HG03354 (cell line): ENCODE measurements around the gene G6PD.
"Not testable (repeated sequence)": the region's sequence is repeated elsewhere in the genome, so short reads cannot be mapped to it uniquely, and the experiment has no call there.

Experiments
- ATAC-seq: cut with Tn5 transposase; IDR thresholded peaks from one replicate; pipeline ENCODE4 v1.9.1; 2021; ENCODE audit warnings: mild to moderate bottlenecking; ENCODE audit not compliant: unreplicated experiment, poor library complexity, severe bottlenecking

Gene G6PD

GRCh38 chrX:154546354-154547244 lies at the start of gene G6PD:
Gene G6PD, minus strand, starts transcription at chrX:154546846. Its CDS starts 691 bp downstream, at chrX:154546155.
- peak; percentile 48 for ATAC-seq

GRCh38 chrX:154595559-154596249 lies 49.1 kb upstream of the G6PD start:
- ATAC-seq: no peak

GRCh38 chrX:154594491-154594890 lies 47.8 kb upstream of the G6PD start:
- ATAC-seq: no peak

- ATAC-seq: no peak
Measured at GRCh38 chrX:154593201-154593600, 46.6 kb upstream of the G6PD start.

GRCh38 chrX:154592505-154592904 lies 45.9 kb upstream of the G6PD start:
- no peak for ATAC-seq

GRCh38 chrX:154590415-154590814 lies 43.8 kb upstream of the G6PD start:
- not testable (repeated sequence) for ATAC-seq

GRCh38 chrX:154584585-154585183 lies 38.0 kb upstream of the G6PD start, which contains the start of gene CTAG1A:
Gene CTAG1A, plus strand, starts transcription at chrX:154585133. Its CDS starts 74 bp downstream, at chrX:154585207.
- ATAC-seq: not testable (repeated sequence)

- ATAC-seq: not testable (repeated sequence)
Measured at GRCh38 chrX:154582994-154583393, 36.3 kb upstream of the G6PD start.

- ATAC-seq: not testable (repeated sequence)
Measured at GRCh38 chrX:154575076-154575475, 28.4 kb upstream of the G6PD start.

GRCh38 chrX:154573061-154573460 lies 26.4 kb upstream of the G6PD start:
- not testable (repeated sequence) for ATAC-seq

GRCh38 chrX:154570361-154570760 lies 23.7 kb upstream of the G6PD start:
- ATAC-seq: not testable (repeated sequence)

- not testable (repeated sequence) for ATAC-seq
Measured at GRCh38 chrX:154562295-154562694, 15.6 kb upstream of the G6PD start.

- ATAC-seq: not testable (repeated sequence)
Measured at GRCh38 chrX:154560326-154560725, 13.7 kb upstream of the G6PD start.

- not testable (repeated sequence) for ATAC-seq
Measured at GRCh38 chrX:154558896-154559295, 12.2 kb upstream of the G6PD start.

- not testable (repeated sequence) for ATAC-seq
Measured at GRCh38 chrX:154558060-154558690, 11.5 kb upstream of the G6PD start.

GRCh38 chrX:154552112-154552806 lies 5.6 kb upstream of the G6PD start:
- not testable (repeated sequence) for ATAC-seq

- no peak for ATAC-seq
Measured at GRCh38 chrX:154549766-154550165, 3.1 kb upstream of the G6PD start.

- ATAC-seq: no peak
Measured at GRCh38 chrX:154548028-154548316, 1.3 kb upstream of the G6PD start.

- ATAC-seq: peak; percentile 82
Measured at GRCh38 chrX:154547245-154548027, 790 bp upstream of the G6PD start, which contains the start of gene IKBKG. Gene IKBKG, plus strand, starts transcription at chrX:154547620. Its CDS starts 4,383 bp downstream, at chrX:154552003.
